ENCODE measurements around the gene STIP1. TPM values are rescaled to one million over a fixed set of nuclear protein-coding genes. Genes with fewer than 3 reads are reported as not detected.

Gene STIP1
- total and polyA plus RNA-seq, 2 of the 4 experiments (the other 2 are of a cell fraction): 201 to 489 TPM

DNA sequence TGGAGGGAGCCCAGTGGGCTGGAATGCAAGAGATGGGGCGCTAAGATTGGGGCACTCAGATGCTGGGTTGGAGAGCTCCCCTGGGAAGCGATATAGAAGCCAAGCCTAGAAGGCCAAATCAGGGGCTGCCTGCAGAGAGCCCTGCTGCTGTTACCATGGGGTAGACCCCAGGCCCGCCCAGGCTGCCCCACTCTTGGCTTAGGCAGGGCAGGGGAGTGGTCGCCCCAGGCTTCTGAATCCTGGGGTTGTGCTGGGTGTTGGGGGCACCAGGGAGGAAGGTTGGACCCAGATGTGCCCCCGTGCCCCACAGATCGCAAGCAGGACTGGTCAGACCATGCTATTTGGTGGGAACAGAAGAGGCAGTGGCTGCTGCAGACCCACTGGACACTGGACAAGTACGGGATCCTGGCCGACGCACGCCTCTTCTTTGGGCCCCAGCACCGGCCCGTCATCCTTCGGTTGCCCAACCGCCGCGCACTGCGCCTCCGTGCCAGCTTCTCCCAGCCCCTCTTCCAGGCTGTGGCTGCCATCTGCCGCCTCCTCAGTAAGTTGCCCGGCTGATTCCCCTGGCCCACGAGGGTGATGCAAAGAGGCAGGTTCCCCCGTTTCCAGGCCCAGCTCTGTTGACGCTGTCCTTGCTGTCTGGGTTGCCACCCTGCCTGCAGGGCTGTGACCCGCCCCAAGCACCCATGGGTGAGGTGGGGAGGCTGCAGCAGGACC lies 24.5 kb downstream of the STIP1 start:
- H3K9me1 ChIP-seq (ENCODE audit: insufficient read depth, low read length): no peaks in the 10 kb centered on the region; the same call in 1 of the 2 replicates
- H3K9ac ChIP-seq (ENCODE audit: low read depth, low read length): no peak overlapping the region
- H3K4me2 ChIP-seq (ENCODE audit: low read depth, low read length): no peak overlapping the region
- peak overlapping the region; percentile 50 for H2AK9ac ChIP-seq (replicated peaks; ENCODE audit: low read depth, low read length, poor library complexity)
- no peak overlapping the region for H3K23ac ChIP-seq (ENCODE audit: low read depth, low read length)
- H2AK5ac ChIP-seq (ENCODE audit: low read depth, low read length): no peak overlapping the region
- H3K4ac ChIP-seq (ENCODE audit: low read depth, low read length): no peak overlapping the region
- H3K9me3 ChIP-seq (ENCODE audit: control insufficient read depth, insufficient read depth, low read length): no peaks in the 10 kb centered on the region
- no peak overlapping the region for H4K5ac ChIP-seq (ENCODE audit: low read depth, low read length)
- WGBS, 2 experiments (ENCODE audit: extremely low coverage in 2 of 2, insufficient read length in 1 of 2): 96% methylated on average over 7 of the region's 24 CpGs; no CpG with 5 or more reads in 1 of the 2 experiments
- H3K27ac ChIP-seq (ENCODE audit: insufficient read depth, low read length): no peak overlapping the region
- no peak for DNase-seq
- no peak overlapping the region for H2BK20ac ChIP-seq (ENCODE audit: low read depth, low read length)
- ChIA-PET POLR2A (ENCODE audit: unreplicated experiment) (no interaction called here), CTCF (no interaction called here)
- H2AFZ ChIP-seq (replicated peaks; ENCODE audit: low read length, poor library complexity): no peak overlapping the region
- intact Hi-C loops (cut with micrococcal nuclease): no loop called here
- no TSS peak for BruUV-seq (replicated peaks)
- no peak overlapping the region for H4K8ac ChIP-seq (ENCODE audit: low read depth in 2 of 2, low read length in 2 of 2)
- dilution Hi-C loops (cut with HindIII; ENCODE audit: low sequenced_read_pairs, unreplicated experiment): no loop called here
- ATAC-seq (ENCODE audit: low read depth): no peak
- no peak overlapping the region for H3K18ac ChIP-seq (ENCODE audit: low read depth, low read length)
- H2BK120ac ChIP-seq (ENCODE audit: low read depth, low read length): no peak overlapping the region
- no peak overlapping the region for H3K4me3 ChIP-seq (ENCODE audit: insufficient read depth, low read depth, low read length)
- H3K14ac ChIP-seq (replicated peaks; ENCODE audit: low read depth, low read length): no peak overlapping the region
- H4K20me1 ChIP-seq (ENCODE audit: insufficient read depth, low read length): no peaks in the 10 kb centered on the region; the same call in 1 of the 2 replicates
- no peak overlapping the region for H3K56ac ChIP-seq (ENCODE audit: extremely low read depth, insufficient read depth, low read length)
- no peak for TF ChIP-seq NFE2L2 (IDR thresholded peaks at IDR 0.05; ENCODE audit: low read depth, low read length)
- TF ChIP-seq, protein P1, sequence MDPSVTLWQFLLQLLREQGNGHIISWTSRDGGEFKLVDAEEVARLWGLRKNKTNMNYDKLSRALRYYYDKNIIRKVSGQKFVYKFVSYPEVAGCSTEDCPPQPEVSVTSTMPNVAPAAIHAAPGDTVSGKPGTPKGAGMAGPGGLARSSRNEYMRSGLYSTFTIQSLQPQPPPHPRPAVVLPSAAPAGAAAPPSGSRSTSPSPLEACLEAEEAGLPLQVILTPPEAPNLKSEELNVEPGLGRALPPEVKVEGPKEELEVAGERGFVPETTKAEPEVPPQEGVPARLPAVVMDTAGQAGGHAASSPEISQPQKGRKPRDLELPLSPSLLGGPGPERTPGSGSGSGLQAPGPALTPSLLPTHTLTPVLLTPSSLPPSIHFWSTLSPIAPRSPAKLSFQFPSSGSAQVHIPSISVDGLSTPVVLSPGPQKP (IDR thresholded peaks at IDR 0.05; ENCODE audit: borderline replicate concordance, low read depth, low read length): no peak
- no peak for TF ChIP-seq MAZ (IDR thresholded peaks at IDR 0.05; ENCODE audit: borderline replicate concordance, low read depth, low read length)
- TF ChIP-seq MAFK (IDR thresholded peaks at IDR 0.05; ENCODE audit: low read depth, low read length): no peak
- no peak for TF ChIP-seq FOS (IDR thresholded peaks at IDR 0.05; ENCODE audit: low read depth, low read length)
- H3K36me3 ChIP-seq (ENCODE audit: control insufficient read depth, insufficient read depth, low read length): peaks cover 15% of the 10 kb centered on the region
- peaks cover 10% of the 10 kb centered on the region for H3K4me1 ChIP-seq (ENCODE audit: control insufficient read depth, insufficient read depth, low read length)
- H2BK5ac ChIP-seq (ENCODE audit: low read depth, low read length, poor library complexity, severe bottlenecking): no peak overlapping the region
- no peak overlapping the region for H2BK15ac ChIP-seq (ENCODE audit: low read depth, low read length)
- H3K27me3 ChIP-seq (ENCODE audit: control insufficient read depth, insufficient read depth, low read length): no peaks in the 10 kb centered on the region
- in situ Hi-C loops (cut with MboI; ENCODE audit: low sequenced_read_pairs): no loop called here
- peaks cover 0 to 17% of the 10 kb centered on the region in 2 experiments; a peak in 2 of 4 replicates for H3K79me1 ChIP-seq (ENCODE audit: low read depth in 1 of 2, low read length in 2 of 2)
- H4K91ac ChIP-seq (ENCODE audit: insufficient read depth, low read depth, low read length): no peak overlapping the region
